Left forelimb (tissue), 1 donor: ENCODE results near the gene LIMS2.

Experiments
- DNase-seq: peaks from one replicate; pipeline ENCODE4 v3.0.0-alpha.2; 2018; ENCODE audit warnings: low spot score

The LIMS2 gene

GRCh38 chr2:127701193-127701650, 25.9 kb upstream of the LIMS2 start, which contains the start of gene SFT2D3:
TSS of gene SFT2D3 (plus strand) at chr2:127701497. CDS start at chr2:127701529, 32 bp downstream.
- DNase-seq, result peak; percentile 95

GRCh38 chr2:127700527-127701192, 25.3 kb upstream of the LIMS2 start:
- DNase-seq, result no peak

- DNase-seq, result no peak
These were observed 23.4 kb upstream of the LIMS2 start for GRCh38 chr2:127698553-127699355.

GRCh38 chr2:127697482-127698180, 22.3 kb upstream of the LIMS2 start:
- no peak for DNase-seq

- no peak for DNase-seq
These were observed 20.5 kb upstream of the LIMS2 start for GRCh38 chr2:127695491-127696472.

- no peak for DNase-seq
These were observed 19.7 kb upstream of the LIMS2 start for GRCh38 chr2:127694986-127695385.

- no peak for DNase-seq
These were observed 15.4 kb upstream of the LIMS2 start for GRCh38 chr2:127690696-127691095.

- no peak for DNase-seq
These were observed 13.1 kb upstream of the LIMS2 start for GRCh38 chr2:127688405-127688804.

- no peak for DNase-seq
These were observed 10.2 kb upstream of the LIMS2 start for GRCh38 chr2:127685410-127686080.

- DNase-seq, result no peak
These were observed 8.4 kb upstream of the LIMS2 start for GRCh38 chr2:127683757-127684156.

GRCh38 chr2:127683056-127683455, 7.7 kb upstream of the LIMS2 start:
- no peak for DNase-seq

GRCh38 chr2:127681976-127682857, 6.9 kb upstream of the LIMS2 start:
- no peak for DNase-seq

- DNase-seq, result no peak
These were observed 6.0 kb upstream of the LIMS2 start for GRCh38 chr2:127681288-127681804.

GRCh38 chr2:127680706-127681287, 5.5 kb upstream of the LIMS2 start:
- no peak for DNase-seq

- DNase-seq, result no peak
These were observed 4.5 kb upstream of the LIMS2 start for GRCh38 chr2:127679680-127680361.

GRCh38 chr2:127678991-127679390, 3.7 kb upstream of the LIMS2 start:
- DNase-seq, result no peak

GRCh38 chr2:127678531-127678930, 3.2 kb upstream of the LIMS2 start:
- no peak for DNase-seq

- no peak for DNase-seq
These were observed 1.6 kb upstream of the LIMS2 start for GRCh38 chr2:127676906-127677305.
